ENCODE data around the gene SLC6A19. TPM values are rescaled to one million over a fixed set of nuclear protein-coding genes. Genes with fewer than 3 reads are reported as not detected.
A peak's percentile ranks its signal among the peaks of the same experiment; 100 is the strongest.

The SLC6A19 gene
- total RNA-seq, 1 experiment from 2014 or later = not detected

DNA sequence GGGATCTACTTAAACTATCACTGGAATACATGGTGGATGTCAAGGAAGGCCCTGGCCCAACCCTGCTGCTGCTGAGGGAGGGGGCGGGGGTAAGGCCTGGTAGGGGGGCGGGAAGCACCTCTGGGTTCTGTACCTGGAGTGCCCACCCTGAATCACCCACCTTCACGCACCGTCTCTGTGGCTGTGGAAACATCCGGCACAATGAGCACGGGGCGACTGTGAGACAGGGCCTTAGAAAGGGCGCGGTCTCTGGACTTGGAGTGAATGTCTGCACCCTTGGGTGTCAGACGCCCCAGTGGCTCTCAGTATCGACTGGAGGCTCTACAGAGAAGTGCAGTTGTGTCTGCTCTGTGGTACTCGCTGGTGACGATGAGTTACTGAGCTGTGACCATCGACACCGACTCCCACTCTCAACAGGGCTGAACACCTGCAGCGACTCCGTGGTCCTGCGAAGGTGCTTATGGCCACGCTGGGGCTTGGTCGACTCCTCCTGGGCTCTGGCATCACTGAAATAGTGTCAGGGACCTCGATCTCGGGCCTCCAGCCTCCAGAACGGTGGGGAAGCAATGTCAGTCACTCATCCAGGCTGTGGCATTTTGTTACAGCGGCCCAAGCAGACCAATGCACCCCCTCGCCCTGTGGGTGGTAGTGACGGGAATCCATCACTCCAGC is 25.5 kb upstream of the SLC6A19 start:
- no peak overlapping the region for H3K4me3 ChIP-seq (ENCODE audit: low read length)
- H3K36me3 ChIP-seq (ENCODE audit: insufficient read depth, low read length) = no peaks in the 10 kb centered on the region
- no peaks in the 10 kb centered on the region for H3K9me2 ChIP-seq (replicated peaks; ENCODE audit: insufficient read depth, low read length)
- H3K4me1 ChIP-seq (ENCODE audit: low read length) = no peaks in the 10 kb centered on the region
- no peaks in the 10 kb centered on the region for H3K9me3 ChIP-seq (ENCODE audit: low read length)
- no peak overlapping the region for H2AFZ ChIP-seq (ENCODE audit: low read length)
- H4K20me1 ChIP-seq (ENCODE audit: insufficient read depth, low read depth, low read length) = no peaks in the 10 kb centered on the region
- DNase-seq = no peak
- no peak overlapping the region for H3K4me2 ChIP-seq (ENCODE audit: low read depth, low read length, poor library complexity, severe bottlenecking)
- H3K27ac ChIP-seq (ENCODE audit: low read length) = no peak overlapping the region
- no peaks in the 10 kb centered on the region for H3K79me2 ChIP-seq (ENCODE audit: low read length)
- no peak overlapping the region for H3K9ac ChIP-seq (ENCODE audit: low read length)
- no peaks in the 10 kb centered on the region for H3K27me3 ChIP-seq (ENCODE audit: low read length)

- no peaks in the 10 kb centered on the region for H3K9me2 ChIP-seq (replicated peaks; ENCODE audit: insufficient read depth, low read length)
- H3K79me2 ChIP-seq (ENCODE audit: low read length) = no peaks in the 10 kb centered on the region
- H3K4me1 ChIP-seq (ENCODE audit: low read length) = no peaks in the 10 kb centered on the region
- H3K4me3 ChIP-seq (ENCODE audit: low read length) = no peak overlapping the region
- no peaks in the 10 kb centered on the region for H4K20me1 ChIP-seq (ENCODE audit: insufficient read depth, low read depth, low read length)
- H2AFZ ChIP-seq (ENCODE audit: low read length) = no peak overlapping the region
- H3K9ac ChIP-seq (ENCODE audit: low read length) = no peak overlapping the region
- no peaks in the 10 kb centered on the region for H3K36me3 ChIP-seq (ENCODE audit: insufficient read depth, low read length)
- no peaks in the 10 kb centered on the region for H3K9me3 ChIP-seq (ENCODE audit: low read length)
- peak; percentile 59 for DNase-seq
- H3K27ac ChIP-seq (ENCODE audit: low read length) = no peak overlapping the region
- no peaks in the 10 kb centered on the region for H3K27me3 ChIP-seq (ENCODE audit: low read length)
- H3K4me2 ChIP-seq (ENCODE audit: low read depth, low read length, poor library complexity, severe bottlenecking) = no peak overlapping the region
Observed at GRCh38 chr5:1176473-1177391, 24.7 kb upstream of the SLC6A19 start.

- Histone ChIP-seq H3K4me2 (ENCODE audit: low read depth, low read length, poor library complexity, severe bottlenecking) (no peak overlapping the region), H3K27me3 (ENCODE audit: low read length) (no peaks in the 10 kb centered on the region), H3K9ac (ENCODE audit: low read length) (no peak overlapping the region), H3K27ac (ENCODE audit: low read length) (no peak overlapping the region), H3K79me2 (ENCODE audit: low read length) (no peaks in the 10 kb centered on the region), H3K9me3 (ENCODE audit: low read length) (no peaks in the 10 kb centered on the region), H3K4me3 (ENCODE audit: low read length) (no peak overlapping the region), H3K4me1 (ENCODE audit: low read length) (no peaks in the 10 kb centered on the region), H3K9me2 (replicated peaks; ENCODE audit: insufficient read depth, low read length) (no peaks in the 10 kb centered on the region), H3K36me3 (ENCODE audit: insufficient read depth, low read length) (no peaks in the 10 kb centered on the region), H2AFZ (ENCODE audit: low read length) (no peak overlapping the region), H4K20me1 (ENCODE audit: insufficient read depth, low read depth, low read length) (no peaks in the 10 kb centered on the region)
- no peak for DNase-seq
Observed at GRCh38 chr5:1177826-1178528, 23.4 kb upstream of the SLC6A19 start.

- Histone ChIP-seq H3K4me3 (ENCODE audit: low read length) (no peak overlapping the region), H3K79me2 (ENCODE audit: low read length) (no peaks in the 10 kb centered on the region), H4K20me1 (ENCODE audit: insufficient read depth, low read depth, low read length) (no peaks in the 10 kb centered on the region), H3K9me3 (ENCODE audit: low read length) (no peaks in the 10 kb centered on the region), H3K4me2 (ENCODE audit: low read depth, low read length, poor library complexity, severe bottlenecking) (no peak overlapping the region), H3K27me3 (ENCODE audit: low read length) (no peaks in the 10 kb centered on the region), H3K27ac (ENCODE audit: low read length) (no peak overlapping the region), H3K36me3 (ENCODE audit: insufficient read depth, low read length) (no peaks in the 10 kb centered on the region), H2AFZ (ENCODE audit: low read length) (no peak overlapping the region), H3K9me2 (replicated peaks; ENCODE audit: insufficient read depth, low read length) (no peaks in the 10 kb centered on the region), H3K9ac (ENCODE audit: low read length) (no peak overlapping the region), H3K4me1 (ENCODE audit: low read length) (no peaks in the 10 kb centered on the region)
- DNase-seq = no peak
Observed at GRCh38 chr5:1178529-1179382, 22.6 kb upstream of the SLC6A19 start.

DNA sequence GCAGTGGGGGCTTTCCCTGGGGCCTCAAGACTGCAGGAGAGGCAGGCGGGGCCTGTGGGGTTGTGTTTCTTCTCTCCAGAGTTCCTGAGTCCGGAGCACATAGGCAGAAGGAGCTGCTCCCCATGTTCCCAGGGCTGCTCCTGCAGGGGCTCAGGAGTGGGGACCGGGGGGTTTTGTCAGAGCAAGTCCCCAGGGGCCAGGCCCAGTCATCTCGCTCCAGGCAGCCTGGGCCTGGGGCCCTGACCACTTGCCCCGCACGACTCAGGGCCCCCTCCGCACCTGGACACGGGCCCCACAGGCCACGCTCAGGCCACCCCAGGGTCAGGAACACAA is 22.0 kb upstream of the SLC6A19 start:
- Histone ChIP-seq H3K9me2 (replicated peaks; ENCODE audit: insufficient read depth, low read length) (no peaks in the 10 kb centered on the region), H3K9ac (ENCODE audit: low read length) (no peak overlapping the region)

DNA sequence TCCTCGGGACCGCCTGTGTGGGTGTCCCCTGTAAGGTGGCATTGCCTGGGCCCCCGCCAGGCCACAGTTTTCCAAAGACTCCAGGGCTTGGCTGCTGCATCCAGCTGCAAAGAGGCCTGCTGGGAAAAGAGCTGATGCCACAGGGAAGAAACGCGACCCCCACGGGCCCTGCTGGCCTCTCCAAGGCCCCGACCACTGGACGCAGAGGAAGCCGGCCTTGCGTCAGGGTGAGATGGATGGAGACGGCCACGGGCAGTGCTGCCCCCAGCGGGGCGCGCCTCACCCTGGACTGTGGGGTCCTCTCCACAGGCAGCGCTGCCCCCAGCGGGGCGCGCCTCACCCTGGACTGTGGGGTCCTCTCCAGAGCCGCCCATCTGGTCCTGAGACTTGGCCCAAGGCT is 21.3 kb upstream of the SLC6A19 start:
- no peak overlapping the region for H3K4me3 ChIP-seq (ENCODE audit: low read length)
- no peaks in the 10 kb centered on the region for H3K9me2 ChIP-seq (replicated peaks; ENCODE audit: insufficient read depth, low read length)
- H3K27ac ChIP-seq (ENCODE audit: low read length) = no peak overlapping the region
- no peaks in the 10 kb centered on the region for H3K27me3 ChIP-seq (ENCODE audit: low read length)
- DNase-seq = no peak
- H4K20me1 ChIP-seq (ENCODE audit: insufficient read depth, low read depth, low read length) = no peaks in the 10 kb centered on the region
- H3K4me2 ChIP-seq (ENCODE audit: low read depth, low read length, poor library complexity, severe bottlenecking) = no peak overlapping the region
- H2AFZ ChIP-seq (ENCODE audit: low read length) = no peak overlapping the region
- no peaks in the 10 kb centered on the region for H3K36me3 ChIP-seq (ENCODE audit: insufficient read depth, low read length)
- H3K79me2 ChIP-seq (ENCODE audit: low read length) = no peaks in the 10 kb centered on the region
- H3K9me3 ChIP-seq (ENCODE audit: low read length) = no peaks in the 10 kb centered on the region
- H3K9ac ChIP-seq (ENCODE audit: low read length) = no peak overlapping the region
- H3K4me1 ChIP-seq (ENCODE audit: low read length) = no peaks in the 10 kb centered on the region

More for the DNA sequence above, 22.0 kb upstream of the SLC6A19 start:
- no peaks in the 10 kb centered on the region for H3K36me3 ChIP-seq (ENCODE audit: insufficient read depth, low read length)
- H3K4me1 ChIP-seq (ENCODE audit: low read length) = no peaks in the 10 kb centered on the region
- no peak overlapping the region for H3K4me3 ChIP-seq (ENCODE audit: low read length)
- no peak overlapping the region for H3K27ac ChIP-seq (ENCODE audit: low read length)
- no peaks in the 10 kb centered on the region for H3K27me3 ChIP-seq (ENCODE audit: low read length)
- H4K20me1 ChIP-seq (ENCODE audit: insufficient read depth, low read depth, low read length) = no peaks in the 10 kb centered on the region
- no peaks in the 10 kb centered on the region for H3K9me3 ChIP-seq (ENCODE audit: low read length)
- no peak overlapping the region for H2AFZ ChIP-seq (ENCODE audit: low read length)
- no peak overlapping the region for H3K4me2 ChIP-seq (ENCODE audit: low read depth, low read length, poor library complexity, severe bottlenecking)
- DNase-seq = no peak
- no peaks in the 10 kb centered on the region for H3K79me2 ChIP-seq (ENCODE audit: low read length)

GRCh38 chr5:1180841-1181271 is 20.5 kb upstream of the SLC6A19 start:
- no peaks in the 10 kb centered on the region for H3K27me3 ChIP-seq (ENCODE audit: low read length)
- H3K9ac ChIP-seq (ENCODE audit: low read length) = no peak overlapping the region
- no peak overlapping the region for H3K4me3 ChIP-seq (ENCODE audit: low read length)
- H3K27ac ChIP-seq (ENCODE audit: low read length) = no peak overlapping the region
- H3K4me1 ChIP-seq (ENCODE audit: low read length) = no peaks in the 10 kb centered on the region
- no peaks in the 10 kb centered on the region for H3K36me3 ChIP-seq (ENCODE audit: insufficient read depth, low read length)
- no peak for DNase-seq
- no peak overlapping the region for H3K4me2 ChIP-seq (ENCODE audit: low read depth, low read length, poor library complexity, severe bottlenecking)
- no peaks in the 10 kb centered on the region for H3K79me2 ChIP-seq (ENCODE audit: low read length)
- no peaks in the 10 kb centered on the region for H3K9me2 ChIP-seq (replicated peaks; ENCODE audit: insufficient read depth, low read length)
- H4K20me1 ChIP-seq (ENCODE audit: insufficient read depth, low read depth, low read length) = no peaks in the 10 kb centered on the region
- H2AFZ ChIP-seq (ENCODE audit: low read length) = no peak overlapping the region
- H3K9me3 ChIP-seq (ENCODE audit: low read length) = no peaks in the 10 kb centered on the region
